IMR-90 (cell line): ENCODE measurements around the gene SEZ6L. TPM values are rescaled to one million over a fixed set of nuclear protein-coding genes. Genes with fewer than 3 reads are reported as not detected.

Source experiments
- ATAC-seq: fragments of 200-7000 bp; cut with Tn5 transposase; 2 replicates; pipeline ENCODE4 v1.9.1; 2020; ENCODE audit warnings: low read depth, mild to moderate bottlenecking, moderate library complexity
- BruUV-seq: library from RNA; stranded (reverse); fragments of 400-500 nt; replicated peaks from 2 replicates; lab custom pipeline; 2021; lab: Mats Ljungman, UMichigan
- CTCF ChIA-PET: fragments of 300-600 bp; formaldehyde crosslinking; extraction: SDS; loops from one replicate; lab custom pipeline; 2021; ENCODE audit warnings: antibody characterized with exemption; lab: Yijun Ruan, JAX
- POLR2A ChIA-PET: fragments of 300-600 bp; sonication (Branson Sonifier 250); formaldehyde crosslinking; loops from one replicate; lab custom pipeline; 2022; ENCODE audit warnings: antibody characterized with exemption; ENCODE audit not compliant: unreplicated experiment; lab: Charles Lee
- DNase-seq: peaks from one replicate; pipeline ENCODE4 v3.0.0; 2013
- H2AFZ ChIP-seq: replicated peaks from 2 replicates; pipeline ENCODE3; 2013; ENCODE audit warnings: low read length, mild to moderate bottlenecking; ENCODE audit not compliant: poor library complexity
- H2AK5ac ChIP-seq: 2 replicates; pipeline ENCODE4 v1.6.1; 2013; ENCODE audit warnings: low read depth, low read length, inconsistent platforms
- H2AK9ac ChIP-seq: replicated peaks from 2 replicates; pipeline ENCODE3; 2013; ENCODE audit warnings: mild to moderate bottlenecking, low read depth, low read length, moderate library complexity; ENCODE audit not compliant: poor library complexity
- H2BK120ac ChIP-seq: 2 replicates; pipeline ENCODE4 v1.6.1; 2013; ENCODE audit warnings: low read depth, low read length, inconsistent platforms
- H2BK15ac ChIP-seq: 3 replicates; pipeline ENCODE4 v1.6.1; 2013; ENCODE audit warnings: low read depth, low read length, inconsistent platforms
- H2BK20ac ChIP-seq: 2 replicates; pipeline ENCODE4 v1.6.1; 2013; ENCODE audit warnings: low read depth, mild to moderate bottlenecking, inconsistent platforms, low read length, moderate library complexity
- H2BK5ac ChIP-seq: 2 replicates; pipeline ENCODE4 v1.6.1; 2013; ENCODE audit warnings: mild to moderate bottlenecking, low read depth, low read length, inconsistent platforms; ENCODE audit not compliant: poor library complexity, severe bottlenecking
- H3K14ac ChIP-seq: replicated peaks from 2 replicates; pipeline ENCODE4 v1.6.1; 2013; ENCODE audit warnings: low read depth, low read length, inconsistent platforms
- H3K18ac ChIP-seq: 2 replicates; pipeline ENCODE4 v1.6.1; 2013; ENCODE audit warnings: low read depth, low read length, control low read depth
- H3K23ac ChIP-seq: 2 replicates; pipeline ENCODE4 v1.6.1; 2013; ENCODE audit warnings: low read depth, low read length, inconsistent platforms
- H3K27ac ChIP-seq: 2 replicates; pipeline ENCODE4 v1.5.1; 2013; ENCODE audit warnings: mild to moderate bottlenecking, control low read depth, low read length; ENCODE audit not compliant: insufficient read depth
- H3K27me3 ChIP-seq: 2 replicates; pipeline ENCODE4 v1.6.1; 2013; ENCODE audit warnings: low read length; ENCODE audit not compliant: control insufficient read depth, insufficient read depth
- H3K36me3 ChIP-seq: 2 replicates; pipeline ENCODE4 v1.6.1; 2013; ENCODE audit warnings: low read length, mixed read lengths; ENCODE audit not compliant: control insufficient read depth, insufficient read depth
- H3K4ac ChIP-seq: 2 replicates; pipeline ENCODE4 v1.6.1; 2013; ENCODE audit warnings: low read depth, low read length, inconsistent platforms
- H3K4me1 ChIP-seq: 2 replicates; pipeline ENCODE4 v1.6.1; 2013; ENCODE audit warnings: low read length, mixed read lengths; ENCODE audit not compliant: control insufficient read depth, insufficient read depth
- H3K4me2 ChIP-seq: 2 replicates; pipeline ENCODE4 v1.6.1; 2013; ENCODE audit warnings: low read depth, mild to moderate bottlenecking, control low read depth, low read length, moderate library complexity
- H3K4me3 ChIP-seq: 2 replicates; pipeline ENCODE4 v1.5.1; 2013; ENCODE audit warnings: low read depth, mild to moderate bottlenecking, control low read depth, low read length, moderate library complexity; ENCODE audit not compliant: insufficient read depth
- H3K56ac ChIP-seq: 2 replicates; pipeline ENCODE4 v1.6.1; 2013; ENCODE audit warnings: low read length, inconsistent platforms; ENCODE audit not compliant: insufficient read depth; ENCODE audit errors: extremely low read depth
- H3K79me1 ChIP-seq, 2 experiments: 2 replicates each; pipeline ENCODE4 v1.6.1; 2013; ENCODE audit warnings: low read length in 2 of 2, inconsistent platforms in 1 of 2, low read depth in 1 of 2
- H3K9ac ChIP-seq: 2 replicates; pipeline ENCODE4 v1.6.1; 2013; ENCODE audit warnings: low read depth, low read length, control low read depth
- H3K9me1 ChIP-seq: 2 replicates; pipeline ENCODE4 v1.6.1; 2013; ENCODE audit warnings: low read length, inconsistent platforms; ENCODE audit not compliant: insufficient read depth
- H3K9me3 ChIP-seq: 2 replicates; pipeline ENCODE4 v1.6.1; 2013; ENCODE audit warnings: low read length; ENCODE audit not compliant: control insufficient read depth, insufficient read depth
- H4K20me1 ChIP-seq: 2 replicates; pipeline ENCODE4 v1.6.1; 2013; ENCODE audit warnings: low read length, inconsistent platforms; ENCODE audit not compliant: insufficient read depth
- H4K5ac ChIP-seq: 2 replicates; pipeline ENCODE4 v1.6.1; 2013; ENCODE audit warnings: mild to moderate bottlenecking, low read depth, low read length, control low read depth
- H4K8ac ChIP-seq, 2 experiments: 2 replicates each; pipeline ENCODE4 v1.6.1; 2013; ENCODE audit warnings: low read depth in 2 of 2, low read length in 2 of 2, control low read depth in 1 of 2, inconsistent platforms in 1 of 2
- H4K91ac ChIP-seq: 2 replicates; pipeline ENCODE4 v1.6.1; 2013; ENCODE audit warnings: low read depth, low read length, inconsistent platforms; ENCODE audit not compliant: insufficient read depth
- CEBPB ChIP-seq: IDR thresholded peaks from 2 replicates; pipeline ENCODE4 v1.6.1; 2012; ENCODE audit warnings: low read depth, low read length, improper control_type of control experiment
- FOS ChIP-seq: fragments of 150-350 bp; IDR thresholded peaks from 2 replicates; pipeline ENCODE4 v1.6.1; 2016; ENCODE audit warnings: low read depth, low read length
- WGBS, 2 experiments: methylation state at CpG; one replicate each; pipeline versions ENCODE4 v1.1.5 to v1.1.7; 2013; ENCODE audit warnings: missing lambda C conversion rate in 2 of 2; ENCODE audit not compliant: insufficient read length in 1 of 2; ENCODE audit errors: extremely low coverage in 2 of 2; 5-methylcytosine and 5-hydroxymethylcytosine counted together
- dilution Hi-C: fragments of 300-500 bp; cut with HindIII; formaldehyde crosslinking; loops from one replicate; pipeline ENCODE4 v1.14.3; 2018; ENCODE audit warnings: low sequenced_read_pairs; ENCODE audit not compliant: unreplicated experiment
- in situ Hi-C: fragments of 300-500 bp; cut with MboI; formaldehyde crosslinking; loops from 3 replicates; pipeline ENCODE4 v1.14.3; 2019; ENCODE audit warnings: low sequenced_read_pairs, inconsistent platforms, mixed read lengths
- intact Hi-C: fragments of 100-400 bp; cut with micrococcal nuclease; formaldehyde crosslinking; loops from 2 replicates; pipeline ENCODE4 v1.10.0; 2022
- polyA plus RNA-seq, 3 experiments: library from polyadenylated mRNA; depleted of rRNA; stranded (reverse); fragments of >200 nt; gene quantifications; 2 replicates each; pipeline ENCODE4 v1.2.3, GENCODE V29; 2012; ENCODE audit warnings: low replicate concordance in 1 of 3
- total RNA-seq: library from RNA; depleted of rRNA; stranded (reverse); fragments of >200 nt; gene quantifications from 2 replicates; pipeline ENCODE4 v1.2.3, GENCODE V29; 2012

SEZ6L gene
- total and polyA plus RNA-seq, 2 of the 4 experiments (the other 2 are of a cell fraction) = not detected

DNA sequence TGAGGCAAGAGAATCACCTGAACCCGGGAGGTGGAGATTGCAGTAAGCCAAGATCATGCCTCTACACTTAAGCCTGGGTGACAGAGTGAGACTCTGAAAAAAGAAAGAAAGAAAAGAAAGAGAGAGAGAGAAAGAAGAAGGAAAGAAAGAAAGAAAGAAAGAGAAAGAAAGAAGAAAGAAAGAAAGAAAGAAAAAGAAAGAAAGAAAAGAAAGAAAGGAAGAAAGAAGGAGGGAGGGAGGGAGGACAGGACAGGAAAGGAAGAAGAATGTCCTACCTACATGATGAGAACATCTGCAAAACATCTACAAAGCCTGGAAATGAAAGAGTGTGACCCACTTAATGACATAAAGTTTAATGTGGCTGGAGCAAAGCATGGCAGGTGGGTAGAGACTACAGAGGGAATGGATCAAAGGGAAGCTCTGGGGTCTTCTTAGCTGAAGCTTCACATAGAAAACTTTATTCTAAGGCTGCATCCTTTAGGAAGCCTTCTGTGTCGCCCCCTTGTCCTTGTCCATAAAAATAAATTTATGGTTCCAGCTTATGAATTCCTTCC, 147.5 kb downstream of the SEZ6L start:
- TF ChIP-seq CEBPB (no peak), FOS (no peak)
- no peak overlapping the region for H2BK5ac ChIP-seq
- ChIA-PET CTCF (interaction anchor here (1.5 kb wide), 1 partner anchor 15 kb away, joined by 3 read pairs; no protein-coding TSS in a partner anchor), POLR2A (no interaction called here)
- no peak overlapping the region for H2BK15ac ChIP-seq
- BruUV-seq = no TSS peak
- no peaks in the 10 kb centered on the region; the same call in 1 of the 2 replicates for H3K27me3 ChIP-seq
- H4K20me1 ChIP-seq = no peaks in the 10 kb centered on the region
- no peak overlapping the region for H3K23ac ChIP-seq
- no peak overlapping the region for H3K56ac ChIP-seq
- no peak overlapping the region for H3K9ac ChIP-seq
- H4K5ac ChIP-seq = no peak overlapping the region
- no peak overlapping the region for H3K14ac ChIP-seq
- no peaks in the 10 kb centered on the region; the same call in 1 of the 2 replicates for H3K4me1 ChIP-seq
- no peaks in the 10 kb centered on the region for H3K79me1 ChIP-seq
- H2AK5ac ChIP-seq = no peak overlapping the region
- no peak overlapping the region for H3K27ac ChIP-seq
- no peak overlapping the region for H4K8ac ChIP-seq
- no peaks in the 10 kb centered on the region for H3K9me3 ChIP-seq
- H2AFZ ChIP-seq = no peak overlapping the region
- no CpG with 5 or more reads among the region's 2 CpGs for whole genome bisulfite sequencing, 2 experiments
- H3K4me3 ChIP-seq = no peak overlapping the region
- no peak overlapping the region for H2BK20ac ChIP-seq
- no peak for ATAC-seq
- H2BK120ac ChIP-seq = no peak overlapping the region
- H2AK9ac ChIP-seq = no peak overlapping the region
- no peak overlapping the region for H3K18ac ChIP-seq
- H4K91ac ChIP-seq = no peak overlapping the region
- no peaks in the 10 kb centered on the region for H3K36me3 ChIP-seq
- no peak overlapping the region for H3K4me2 ChIP-seq
- no peaks in the 10 kb centered on the region for H3K9me1 ChIP-seq
- intact Hi-C loops = no loop called here
- dilution Hi-C loops = no loop called here
- no peak for DNase-seq
- in situ Hi-C loops = no loop called here
- H3K4ac ChIP-seq = no peak overlapping the region
